HG02763 (cell line): ENCODE results near the gene ASTN2.

Experiments used
- ATAC-seq: cut with Tn5 transposase; IDR thresholded peaks from one replicate; pipeline ENCODE4 v1.9.1; 2021; ENCODE audit warnings: mild to moderate bottlenecking, moderate library complexity; ENCODE audit not compliant: unreplicated experiment

The ASTN2 gene

DNA sequence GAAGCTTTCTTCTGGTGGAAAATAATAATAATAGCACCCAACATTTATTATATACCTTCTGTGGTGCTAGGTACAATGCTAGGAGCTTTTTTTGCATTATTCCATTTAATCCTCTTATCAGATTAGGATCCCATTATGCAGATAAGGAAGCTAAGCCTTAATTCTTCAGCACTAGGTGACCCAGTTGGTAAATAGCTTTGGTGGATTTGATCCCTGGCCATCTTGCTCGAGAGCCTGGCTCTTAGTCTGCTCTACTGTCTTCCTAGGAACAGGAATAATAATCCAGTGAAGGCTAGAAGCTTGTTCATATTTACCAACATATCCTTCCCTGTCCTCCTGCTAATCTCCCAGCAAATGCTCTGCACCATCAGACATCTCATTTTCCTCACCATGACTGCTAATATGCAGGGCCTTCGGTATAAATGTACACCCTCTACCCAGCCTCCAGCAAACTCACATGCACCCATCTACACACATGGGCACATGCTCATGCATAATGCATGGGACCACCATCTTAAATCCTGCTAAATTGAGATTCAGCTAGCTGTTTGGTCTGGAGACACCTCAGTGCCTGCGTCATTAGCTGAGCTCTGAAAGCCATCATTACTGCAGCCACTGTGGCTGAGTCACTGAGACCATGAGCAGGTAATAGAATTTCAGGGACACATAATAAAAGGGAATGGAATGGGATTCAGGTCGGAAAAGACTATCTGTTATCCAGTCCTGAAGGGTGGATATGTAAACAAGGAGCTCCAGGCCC is 640.3 kb downstream of the ASTN2 start:
- ATAC-seq: no peak

DNA sequence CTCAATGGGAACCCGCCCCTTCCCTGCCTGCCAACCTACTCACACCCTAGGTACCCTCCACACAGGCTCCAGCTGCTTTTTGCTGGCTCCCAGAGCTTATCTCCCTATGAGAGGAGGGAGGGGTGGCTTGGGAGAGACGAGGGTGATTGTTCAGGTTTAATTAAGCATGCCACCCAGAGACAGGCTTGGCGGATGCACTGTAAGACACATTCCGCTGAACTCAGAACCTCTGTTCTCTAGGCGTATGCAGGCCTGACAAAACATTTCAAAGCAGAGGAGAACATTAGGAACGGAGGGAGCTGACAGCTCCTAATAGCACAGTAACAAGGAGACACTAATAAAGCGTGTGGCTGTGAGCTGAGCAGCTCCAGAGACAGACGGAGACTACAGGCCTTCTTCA is 647.6 kb downstream of the ASTN2 start:
- no peak for ATAC-seq

DNA sequence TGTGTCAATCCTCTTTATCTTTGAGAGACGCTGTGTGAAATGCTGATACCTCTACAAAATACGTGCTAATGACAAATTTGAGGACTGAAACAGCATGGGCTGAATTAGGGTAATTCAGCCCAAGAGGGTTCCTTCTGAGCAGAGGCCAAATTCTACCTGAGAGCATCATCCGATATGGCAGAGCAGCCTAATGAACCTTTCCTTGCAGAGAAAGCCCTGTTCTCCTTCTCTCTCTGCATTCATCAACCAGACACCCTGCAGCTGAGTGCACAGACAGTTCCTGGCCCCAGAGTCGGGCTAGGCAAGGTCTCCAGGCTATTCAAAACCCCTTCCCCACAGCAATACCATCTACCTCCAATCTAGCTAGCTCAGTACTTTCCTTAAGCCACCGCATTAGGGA is 649.8 kb downstream of the ASTN2 start:
- ATAC-seq: no peak

DNA sequence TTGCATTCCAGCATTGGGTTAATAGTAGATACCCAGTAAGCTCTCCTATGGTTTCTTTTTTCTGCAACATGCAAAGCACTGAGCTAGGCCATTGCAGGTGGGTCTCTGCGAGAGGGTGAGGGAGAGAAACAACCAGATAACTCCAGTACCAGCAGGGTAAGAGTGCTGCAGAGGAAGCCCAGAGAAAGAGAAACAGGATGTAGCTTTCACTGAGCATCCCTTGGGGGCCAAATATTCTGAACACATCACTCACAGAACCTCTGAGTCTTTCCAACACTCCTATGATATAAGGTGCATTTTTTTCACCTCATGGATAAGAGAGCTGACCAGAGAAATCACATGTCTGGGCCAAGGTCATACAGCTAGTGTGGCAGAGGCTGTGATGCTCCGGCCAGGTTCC is 651.1 kb downstream of the ASTN2 start:
- no peak for ATAC-seq

DNA sequence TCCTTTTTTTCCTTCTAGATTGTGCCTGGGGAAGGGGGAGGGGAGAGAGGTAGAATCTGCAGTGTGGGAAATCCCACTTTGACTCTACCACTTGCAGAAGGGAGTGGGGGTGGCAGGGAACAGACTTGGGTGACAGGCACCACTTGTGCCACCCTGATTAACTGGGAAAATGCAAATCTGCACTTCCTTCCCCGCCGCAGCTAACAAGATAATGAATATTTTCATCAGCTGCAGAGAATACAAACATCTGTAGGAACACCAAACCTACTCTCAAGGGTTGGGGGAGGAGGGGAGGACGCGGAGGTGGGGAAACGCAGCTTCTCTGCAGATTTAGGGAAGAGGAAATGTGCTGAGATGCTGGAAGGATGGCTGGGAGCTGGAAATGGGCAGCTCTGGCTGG is 654.2 kb downstream of the ASTN2 start:
- ATAC-seq: no peak

DNA sequence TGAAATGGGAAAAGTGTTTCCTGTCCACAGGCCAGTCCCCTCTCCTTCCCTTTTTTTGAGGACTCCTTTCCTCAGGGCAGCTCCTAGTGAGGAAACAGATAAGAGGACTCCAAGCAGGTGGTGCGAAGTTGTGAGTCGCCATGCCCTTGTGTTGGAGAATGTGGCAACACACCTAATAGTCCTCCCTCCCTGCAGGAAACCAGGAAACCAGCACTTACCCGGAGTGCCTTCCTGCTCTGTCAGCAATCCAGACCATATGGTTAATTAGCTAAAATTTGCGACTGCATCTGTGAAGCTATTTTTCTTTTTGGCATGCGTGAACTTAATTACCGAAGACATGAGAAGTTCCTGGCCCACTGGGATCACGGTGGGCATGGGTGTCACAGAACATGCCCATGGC is 657.8 kb downstream of the ASTN2 start:
- no peak for ATAC-seq

DNA sequence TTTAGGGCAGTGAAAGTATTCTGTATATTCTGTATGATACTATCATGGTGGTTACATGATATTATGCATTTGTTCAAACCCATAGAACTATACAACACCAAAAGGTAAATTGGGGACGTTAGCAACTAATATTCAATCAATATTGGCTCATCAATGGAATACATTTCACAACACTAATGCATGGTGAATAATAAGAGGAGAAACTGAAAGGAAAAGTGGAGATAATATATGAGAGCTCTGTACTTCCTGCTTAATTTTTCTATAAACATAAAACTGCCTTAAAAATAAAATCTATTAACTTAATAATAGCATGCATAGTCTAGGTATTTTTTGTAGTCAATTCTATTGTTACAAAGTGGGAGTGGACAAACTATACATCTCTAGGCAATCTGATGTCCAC is 661.5 kb downstream of the ASTN2 start:
- no peak for ATAC-seq

DNA sequence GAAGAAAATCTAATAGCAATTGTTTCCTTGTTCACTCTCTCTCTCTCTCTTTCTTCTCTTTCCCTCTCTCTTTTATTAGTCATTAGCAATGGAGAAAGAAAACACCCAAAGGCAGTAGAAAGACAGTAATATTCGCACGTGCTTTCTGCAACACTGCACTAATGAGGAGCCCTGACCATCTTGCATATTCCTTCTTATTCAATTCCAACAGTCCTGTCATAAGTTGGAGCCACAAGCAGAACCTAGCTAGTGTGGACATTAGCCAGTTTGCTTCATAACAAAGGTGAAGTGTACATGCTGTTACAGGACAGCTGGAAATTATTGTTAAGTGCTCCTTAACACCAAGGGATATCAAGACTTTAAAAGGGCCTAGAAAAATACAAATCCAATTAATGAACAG is 664.3 kb downstream of the ASTN2 start:
- no peak for ATAC-seq

DNA sequence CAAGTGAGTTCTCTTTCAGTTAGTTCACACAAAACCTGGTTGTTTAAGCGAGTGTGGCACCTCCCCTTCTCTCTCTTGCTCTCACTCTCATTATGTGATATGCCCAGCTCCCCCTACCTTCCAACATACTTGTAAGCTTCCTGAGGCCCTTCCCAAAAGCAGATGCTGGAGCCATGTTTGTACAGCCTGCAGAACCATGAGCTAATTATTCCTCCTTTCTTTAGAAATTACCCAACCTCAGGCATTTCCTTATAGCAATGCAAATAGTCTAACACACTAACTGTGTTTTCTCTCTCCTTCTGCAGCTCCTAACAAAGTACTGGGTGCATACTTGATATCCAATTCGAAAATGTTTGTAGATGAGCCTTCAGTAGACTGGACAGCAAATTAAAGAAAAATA is 665.1 kb downstream of the ASTN2 start:
- ATAC-seq: no peak

DNA sequence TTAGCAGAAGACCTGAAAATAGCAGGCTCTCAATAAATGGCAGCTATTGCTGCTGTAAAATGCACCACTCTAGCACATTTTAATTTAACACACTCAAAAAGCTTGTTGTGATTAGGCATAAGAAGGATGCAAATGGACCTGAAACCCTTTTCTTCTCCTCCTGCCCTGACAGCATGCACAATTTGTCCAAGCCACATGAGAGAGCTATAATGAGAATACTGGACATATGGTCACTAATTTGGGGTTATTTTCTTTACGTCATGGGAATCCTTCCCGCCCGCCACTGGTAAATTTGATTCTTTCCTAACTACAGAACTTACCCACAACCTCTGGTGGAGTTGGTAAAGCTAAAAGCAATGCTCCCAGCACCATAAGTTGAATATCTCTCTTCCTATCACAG is 665.7 kb downstream of the ASTN2 start:
- no peak for ATAC-seq

DNA sequence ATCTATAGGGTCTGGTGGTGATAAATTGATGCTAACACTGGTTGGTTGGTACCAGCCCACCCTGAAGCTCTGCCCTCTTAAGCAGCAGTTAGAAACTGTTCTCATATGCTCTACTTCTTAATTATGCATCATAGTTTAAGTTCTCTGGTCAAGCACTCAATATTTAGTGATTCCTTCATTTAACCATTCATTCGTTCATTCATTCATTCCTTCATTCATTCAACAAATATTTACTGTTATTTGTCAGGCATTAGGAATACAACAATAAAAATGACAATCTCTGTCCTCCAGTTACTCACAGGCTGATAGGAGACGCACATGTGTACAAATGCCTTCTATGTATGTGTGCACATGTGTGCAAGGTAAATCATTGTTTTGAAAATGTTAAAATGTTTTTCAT is 673.1 kb downstream of the ASTN2 start:
- ATAC-seq: no peak

DNA sequence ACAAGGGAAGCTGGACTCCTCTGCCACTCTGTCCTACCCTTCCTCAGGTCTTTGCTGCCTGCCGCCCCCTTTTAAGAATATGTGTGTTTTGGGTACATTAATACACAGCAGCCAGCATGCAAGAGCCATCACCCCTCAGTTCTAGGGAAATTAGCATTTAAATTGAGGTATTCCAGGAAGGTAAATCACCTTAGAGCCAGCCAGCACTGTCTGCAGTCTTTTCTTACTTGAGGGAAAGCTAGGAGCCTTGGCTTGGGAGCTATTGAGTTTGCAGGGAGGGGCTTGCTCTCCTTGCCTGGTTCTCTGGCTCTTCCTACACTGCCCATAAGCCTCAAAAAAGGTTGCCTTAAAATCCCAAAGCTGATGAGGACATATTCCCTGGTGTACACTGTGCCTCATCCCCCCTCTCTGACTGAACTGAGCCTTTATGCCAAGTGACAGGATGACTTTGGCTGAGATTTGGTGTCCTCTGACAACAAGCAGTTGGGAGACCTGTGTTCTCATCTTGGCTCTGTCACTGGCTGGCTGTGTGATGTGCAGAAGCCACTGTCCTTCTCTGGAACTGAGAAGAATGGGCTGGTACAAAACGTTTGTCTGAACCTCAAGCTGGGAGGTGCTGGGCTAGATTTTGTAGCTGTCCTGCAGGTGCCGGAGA is 673.6 kb downstream of the ASTN2 start:
- no peak for ATAC-seq

DNA sequence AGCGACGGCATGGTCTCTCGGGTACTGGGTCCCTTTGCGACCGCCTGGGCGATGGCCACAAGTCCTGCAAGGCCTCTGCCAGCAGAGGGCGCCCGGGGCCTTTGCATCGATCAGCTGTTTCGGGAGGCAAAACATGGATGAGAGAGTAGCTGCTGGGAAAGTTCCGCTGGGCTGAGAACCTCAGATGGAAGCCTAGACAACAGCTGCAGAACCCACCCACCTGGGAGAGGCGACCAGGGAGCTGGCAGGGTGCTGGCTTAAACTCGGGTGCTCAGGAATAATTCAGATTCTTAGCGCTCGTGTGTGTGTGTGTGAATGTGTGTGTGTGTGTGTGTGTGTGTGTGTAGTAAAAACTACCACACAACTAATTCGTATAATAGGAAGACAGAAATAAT is 677.7 kb downstream of the ASTN2 start:
- ATAC-seq: peak; percentile 61

DNA sequence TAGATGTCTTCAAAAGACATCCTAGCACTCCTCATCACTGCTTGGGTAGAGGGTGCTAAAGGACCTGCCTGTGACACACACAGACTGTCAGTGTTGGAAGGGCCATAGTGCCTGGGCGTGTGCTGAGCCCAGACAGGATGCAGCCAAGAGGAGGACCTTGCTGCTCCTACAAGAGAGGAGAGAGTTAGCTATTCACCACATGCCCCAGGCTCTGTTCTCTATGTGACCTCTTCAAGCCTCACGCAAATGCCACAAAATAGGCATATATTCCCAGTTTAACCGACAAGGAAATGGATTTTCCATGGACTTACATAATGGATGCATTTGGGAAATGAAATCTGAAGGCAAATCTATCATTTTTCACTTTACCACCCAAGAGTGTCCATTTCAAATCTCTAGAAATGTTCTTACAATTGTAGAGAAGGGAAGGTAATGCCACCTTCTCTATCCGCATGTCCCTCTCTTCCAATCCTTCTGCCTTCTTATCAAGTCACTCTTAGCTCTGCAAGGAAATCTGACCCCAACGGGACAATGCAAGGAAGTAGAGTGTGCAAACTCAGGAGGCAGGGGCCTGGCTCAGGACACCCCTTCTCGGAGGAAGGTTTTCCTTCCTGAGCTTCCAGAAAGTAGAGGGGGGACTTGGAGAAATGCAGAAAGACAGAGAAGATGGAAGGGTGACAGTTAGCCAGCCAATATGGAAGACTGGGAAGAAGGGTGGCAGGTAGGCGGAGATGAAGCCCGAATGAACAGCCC is 678.3 kb downstream of the ASTN2 start:
- no peak for ATAC-seq

DNA sequence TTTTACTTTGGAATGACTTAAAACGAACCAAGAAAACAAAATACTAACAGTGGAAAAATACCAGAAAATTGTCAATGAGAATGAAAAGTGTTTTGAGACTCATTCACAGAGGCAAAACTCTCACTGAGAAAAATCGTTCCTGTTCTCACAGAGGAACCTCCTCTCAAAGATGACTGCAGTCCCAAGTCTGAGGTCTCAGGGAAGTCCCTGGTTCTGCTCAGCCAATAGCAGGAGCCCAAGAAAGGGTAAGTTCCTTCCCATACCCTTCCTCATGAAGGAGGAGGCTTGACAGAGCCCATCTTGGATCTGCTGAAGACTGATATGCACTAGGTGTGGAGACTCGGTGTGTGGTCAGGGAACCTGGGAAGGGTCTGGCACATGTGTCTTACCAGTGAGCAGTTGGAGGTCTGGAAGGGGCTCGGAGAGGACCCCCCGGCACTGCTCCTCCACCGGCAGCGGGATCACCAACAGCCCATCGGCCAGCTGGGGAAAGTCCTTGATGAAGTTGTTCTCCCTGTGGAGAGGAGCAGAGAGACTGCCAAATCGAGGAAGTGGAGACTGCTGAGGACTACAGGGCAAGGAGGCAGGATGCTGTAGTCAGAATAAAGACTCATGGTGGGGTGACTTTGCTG is 681.7 kb downstream of the ASTN2 start:
- ATAC-seq: no peak

DNA sequence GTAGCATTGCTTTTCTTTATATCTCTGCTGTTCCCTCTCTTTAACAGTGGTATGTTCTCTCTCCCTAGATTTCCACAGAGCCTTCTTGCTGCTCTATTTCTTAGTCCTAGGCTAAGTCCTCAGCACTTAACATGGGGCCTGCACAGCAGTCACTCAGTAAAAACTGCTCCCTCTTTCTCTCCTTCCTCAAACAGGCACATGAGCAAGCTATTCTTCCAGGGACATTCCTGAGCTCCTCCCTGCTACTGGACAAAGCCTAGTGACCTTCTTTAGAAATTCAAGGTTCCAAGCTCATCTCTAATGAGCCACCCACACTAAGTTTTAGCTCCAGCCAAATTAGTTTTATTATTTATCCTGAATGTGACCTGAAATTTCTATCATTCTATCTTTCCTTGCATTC is 688.3 kb downstream of the ASTN2 start:
- ATAC-seq: no peak

DNA sequence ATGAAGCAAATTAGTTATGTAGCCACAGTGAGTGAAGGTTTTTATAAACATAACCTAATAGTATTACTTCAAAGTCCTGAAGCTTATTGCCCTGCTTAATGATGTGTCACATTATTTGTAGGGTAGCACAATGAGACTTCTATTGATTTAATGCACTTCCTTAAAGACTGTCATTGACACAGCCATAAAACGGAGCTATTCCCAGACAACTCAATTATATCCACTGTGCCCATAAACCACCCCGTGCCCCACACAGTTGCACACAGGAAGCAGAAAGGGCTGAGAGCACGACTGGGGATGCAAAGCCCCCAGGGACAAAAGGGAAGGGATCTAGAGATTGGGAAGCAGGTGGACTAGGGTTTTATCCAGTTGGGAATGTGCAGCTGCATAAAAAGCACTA is 690.7 kb downstream of the ASTN2 start:
- no peak for ATAC-seq

DNA sequence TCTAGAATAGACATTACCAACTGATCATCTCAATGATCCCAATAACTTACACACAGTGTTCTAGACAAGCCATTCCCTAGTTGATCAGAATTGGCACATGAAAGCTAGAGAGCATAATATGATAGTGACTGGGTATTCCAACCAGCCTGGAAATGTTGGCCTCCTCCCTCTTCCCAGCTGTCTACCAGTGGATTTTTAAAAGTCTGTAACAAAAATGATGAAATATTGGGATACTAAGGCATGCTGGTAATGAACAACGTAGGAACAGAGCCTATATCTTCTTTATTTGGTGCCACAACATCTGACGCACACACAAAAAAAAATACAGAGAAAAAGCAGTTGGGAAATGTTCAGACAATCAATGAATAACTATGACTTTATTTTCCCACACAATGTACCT is 692.9 kb downstream of the ASTN2 start:
- no peak for ATAC-seq

DNA sequence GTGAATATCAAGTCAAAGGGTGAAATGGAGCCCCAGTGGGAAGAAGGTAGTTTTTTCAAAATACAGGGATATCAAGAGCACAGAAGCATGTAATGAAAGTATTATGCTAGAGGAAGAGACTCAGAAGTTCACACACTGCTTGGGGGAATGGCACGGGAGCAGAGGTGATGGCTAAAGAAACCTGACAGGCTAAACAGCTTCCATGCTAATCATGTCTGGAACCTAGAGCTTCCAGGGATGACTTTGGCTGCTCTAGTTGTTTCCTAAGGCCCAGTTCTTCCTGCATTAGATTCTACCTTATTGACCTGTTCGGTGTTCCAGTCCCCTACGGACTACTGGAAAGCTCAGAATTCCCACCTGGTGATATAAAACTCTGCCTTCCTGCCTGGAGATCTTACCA is 693.4 kb downstream of the ASTN2 start:
- no peak for ATAC-seq

DNA sequence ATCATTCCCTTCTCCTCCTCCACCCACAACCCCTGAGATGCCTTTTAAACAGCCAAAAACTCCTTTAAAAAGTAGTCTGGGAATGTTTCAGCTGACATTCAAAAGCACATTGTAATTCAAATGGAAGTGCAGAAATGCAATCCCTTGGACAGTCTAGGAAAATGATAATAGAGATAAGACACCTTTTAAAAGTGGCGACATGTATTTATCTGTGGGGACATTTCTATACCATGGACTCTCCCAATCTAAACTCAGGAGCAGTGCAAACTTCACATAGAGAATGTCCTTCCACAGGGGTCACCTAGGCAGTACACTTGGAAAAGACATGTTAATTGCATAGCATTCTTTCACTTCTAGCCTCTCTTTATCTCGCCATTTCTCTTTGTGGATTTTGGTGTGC is 694.7 kb downstream of the ASTN2 start:
- ATAC-seq: no peak

DNA sequence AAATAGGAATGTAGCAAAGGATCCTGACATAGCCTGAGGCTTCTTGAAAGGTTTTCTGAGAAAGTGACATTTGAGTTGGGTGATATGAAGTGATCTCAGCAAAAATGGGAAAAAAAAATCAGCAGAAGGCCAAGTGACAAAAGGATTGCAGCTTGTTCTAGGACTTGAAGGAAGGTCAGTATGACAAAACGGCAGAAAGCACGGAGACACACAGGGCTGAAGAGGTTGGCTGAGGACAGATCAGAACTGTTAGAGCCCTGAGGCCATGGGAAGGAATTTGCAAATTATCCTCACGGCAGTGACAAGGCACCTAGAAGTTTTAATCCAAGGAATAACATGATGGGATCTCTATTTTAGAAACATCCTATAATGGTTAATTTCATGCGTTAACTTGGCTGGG is 696.7 kb downstream of the ASTN2 start:
- ATAC-seq: no peak

DNA sequence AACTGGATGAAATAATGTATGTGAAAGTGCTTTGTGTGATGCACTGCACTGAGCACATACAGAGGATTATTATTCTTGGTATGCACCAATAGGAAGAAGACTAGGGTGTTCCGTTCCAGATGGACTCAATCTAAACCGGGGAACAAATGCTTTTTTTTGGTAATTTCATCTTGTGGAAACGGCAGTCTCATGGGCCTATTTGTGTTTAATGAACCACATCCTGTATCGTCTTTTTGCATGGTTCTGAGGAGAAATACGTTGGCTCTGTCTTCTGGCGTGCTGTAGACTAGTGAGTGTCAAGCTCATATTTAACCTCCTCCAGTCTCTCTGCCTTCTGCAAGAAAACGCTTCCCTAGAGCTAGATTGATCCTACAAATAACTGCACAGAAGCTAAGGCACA is 697.7 kb downstream of the ASTN2 start:
- ATAC-seq: no peak
